Panc1 (cell line): Measurements from ENCODE around the gene FERMT3. TPM values are rescaled to one million over a fixed set of nuclear protein-coding genes. Genes with fewer than 3 reads are reported as not detected.

Experiments
- ATAC-seq: fragments of 200-7000 bp; cut with Tn5 transposase; 2 replicates; pipeline ENCODE4 v1.9.1; 2020; ENCODE audit warnings: mild to moderate bottlenecking, moderate library complexity
- BruUV-seq: library from RNA; stranded (reverse); fragments of 400-500 nt; replicated peaks from 2 replicates; lab custom pipeline; 2021; lab: Mats Ljungman, UMichigan
- CTCF ChIA-PET: fragments of 300-600 bp; sonication (Branson Sonifier 250); formaldehyde crosslinking; loops from one replicate; lab custom pipeline; 2022; ENCODE audit warnings: antibody characterized with exemption; lab: Charles Lee
- POLR2A ChIA-PET: fragments of 300-600 bp; sonication (Branson Sonifier 250); formaldehyde crosslinking; loops from one replicate; lab custom pipeline; 2022; ENCODE audit warnings: antibody characterized with exemption; lab: Charles Lee
- DNase-seq: peaks from one replicate; pipeline ENCODE4 v3.0.0-alpha.2; 2010; ENCODE audit warnings: low read depth, low spot score
- H3K27ac ChIP-seq: 2 replicates; pipeline ENCODE4 v1.5.1; 2011; ENCODE audit warnings: mild to moderate bottlenecking, low read length, inconsistent platforms
- H3K27me3 ChIP-seq: fragments of 200-500 bp; sonication (Bioruptor generic); 2 replicates; pipeline ENCODE4 v1.6.0; 2014; ENCODE audit warnings: low read length, inconsistent platforms; ENCODE audit not compliant: control insufficient read depth, insufficient read depth
- H3K36me3 ChIP-seq: fragments of 200-500 bp; sonication (Bioruptor generic); 2 replicates; pipeline ENCODE4 v1.5.1; 2014; ENCODE audit warnings: inconsistent platforms, mild to moderate bottlenecking, low read length, moderate library complexity; ENCODE audit not compliant: control insufficient read depth, insufficient read depth
- H3K4me1 ChIP-seq: 2 replicates; pipeline ENCODE4 v1.5.1; 2011; ENCODE audit warnings: inconsistent platforms, mild to moderate bottlenecking, low read length, moderate library complexity; ENCODE audit not compliant: control insufficient read depth, insufficient read depth
- H3K4me3 ChIP-seq, 2 experiments: 2 replicates each; pipeline ENCODE4 v1.5.1; 2011 to 2012; ENCODE audit warnings: low read depth in 2 of 2, low read length in 2 of 2, mild to moderate bottlenecking in 2 of 2, inconsistent platforms in 1 of 2, moderate library complexity in 1 of 2
- H3K9me3 ChIP-seq: fragments of 200-500 bp; sonication (Bioruptor generic); 2 replicates; pipeline ENCODE4 v1.5.1; 2014; ENCODE audit warnings: low read depth, mild to moderate bottlenecking, inconsistent platforms, low read length, moderate library complexity; ENCODE audit not compliant: control insufficient read depth, insufficient read depth
- POLR2AphosphoS5 ChIP-seq: IDR thresholded peaks from 2 replicates; pipeline ENCODE4 v1.6.1; 2012; ENCODE audit warnings: mild to moderate bottlenecking, low read depth, low read length, moderate library complexity
- SIN3A ChIP-seq: IDR thresholded peaks from 2 replicates; pipeline ENCODE4 v1.6.1; 2012; ENCODE audit warnings: low read depth, mild to moderate bottlenecking, low read length, moderate library complexity, borderline replicate concordance; ENCODE audit not compliant: insufficient read depth
- TCF7L2 ChIP-seq: IDR thresholded peaks from 2 replicates; pipeline ENCODE4 v1.6.1; 2011; ENCODE audit warnings: mild to moderate bottlenecking, low read depth, low read length, inconsistent platforms
- in situ Hi-C: cut with HindIII; loops from 2 replicates; pipeline ENCODE4 v1.10.0; 2016; ENCODE audit warnings: low sequenced_read_pairs, low pct_unique_long_range_greater_than_20kb
- intact Hi-C: fragments of 100-400 bp; cut with micrococcal nuclease; formaldehyde crosslinking; loops from one replicate; pipeline ENCODE4 v1.10.0; 2022; ENCODE audit not compliant: unreplicated experiment
- total RNA-seq: library from RNA; stranded (reverse); gene quantifications from one replicate; pipeline ENCODE4 v1.2.1, GENCODE V29; 2021; ENCODE audit not compliant: unreplicated experiment
- TF ChIP-seq, protein P1 (sequence below), 2 experiments: IDR thresholded peaks; 2 replicates each; pipeline ENCODE4 v1.6.1; 2011 to 2012; ENCODE audit warnings: low read depth in 2 of 2, control low read depth in 1 of 2, low read length in 1 of 2, mild to moderate bottlenecking in 1 of 2, moderate library complexity in 1 of 2; ENCODE audit not compliant: insufficient read depth in 1 of 2
- TF ChIP-seq, protein P2 (sequence below): fragments of 450-650 bp; IDR thresholded peaks from 2 replicates; pipeline ENCODE4 v1.5.1; 2017; ENCODE audit warnings: mild to moderate bottlenecking

Gene FERMT3
- total RNA-seq, 1 experiment from 2014 or later: 2.9 TPM

DNA sequence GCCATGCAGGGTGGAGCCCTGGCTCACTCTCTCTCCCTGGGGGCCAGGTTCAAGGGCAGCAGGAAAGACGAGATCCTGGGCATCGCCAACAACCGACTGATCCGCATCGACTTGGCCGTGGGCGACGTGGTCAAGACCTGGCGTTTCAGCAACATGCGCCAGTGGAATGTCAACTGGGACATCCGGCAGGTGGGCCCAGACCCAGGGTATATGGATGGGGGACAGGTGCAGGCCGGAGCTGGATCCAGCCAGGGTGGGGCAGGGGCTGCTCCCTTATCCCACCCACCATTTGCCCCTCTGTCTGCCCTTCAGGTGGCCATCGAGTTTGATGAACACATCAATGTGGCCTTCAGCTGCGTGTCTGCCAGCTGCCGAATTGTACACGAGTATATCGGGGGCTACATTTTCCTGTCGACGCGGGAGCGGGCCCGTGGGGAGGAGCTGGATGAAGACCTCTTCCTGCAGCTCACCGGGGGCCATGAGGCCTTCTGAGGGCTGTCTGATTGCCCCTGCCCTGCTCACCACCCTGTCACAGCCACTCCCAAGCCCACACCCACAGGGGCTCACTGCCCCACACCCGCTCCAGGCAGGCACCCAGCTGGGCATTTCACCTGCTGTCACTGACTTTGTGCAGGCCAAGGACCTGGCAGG lies 16.6 kb downstream of the FERMT3 start:
- no TSS peak for BruUV-seq
- in situ Hi-C loops: no loop called here
- POLR2A ChIA-PET: no interaction called here

DNA sequence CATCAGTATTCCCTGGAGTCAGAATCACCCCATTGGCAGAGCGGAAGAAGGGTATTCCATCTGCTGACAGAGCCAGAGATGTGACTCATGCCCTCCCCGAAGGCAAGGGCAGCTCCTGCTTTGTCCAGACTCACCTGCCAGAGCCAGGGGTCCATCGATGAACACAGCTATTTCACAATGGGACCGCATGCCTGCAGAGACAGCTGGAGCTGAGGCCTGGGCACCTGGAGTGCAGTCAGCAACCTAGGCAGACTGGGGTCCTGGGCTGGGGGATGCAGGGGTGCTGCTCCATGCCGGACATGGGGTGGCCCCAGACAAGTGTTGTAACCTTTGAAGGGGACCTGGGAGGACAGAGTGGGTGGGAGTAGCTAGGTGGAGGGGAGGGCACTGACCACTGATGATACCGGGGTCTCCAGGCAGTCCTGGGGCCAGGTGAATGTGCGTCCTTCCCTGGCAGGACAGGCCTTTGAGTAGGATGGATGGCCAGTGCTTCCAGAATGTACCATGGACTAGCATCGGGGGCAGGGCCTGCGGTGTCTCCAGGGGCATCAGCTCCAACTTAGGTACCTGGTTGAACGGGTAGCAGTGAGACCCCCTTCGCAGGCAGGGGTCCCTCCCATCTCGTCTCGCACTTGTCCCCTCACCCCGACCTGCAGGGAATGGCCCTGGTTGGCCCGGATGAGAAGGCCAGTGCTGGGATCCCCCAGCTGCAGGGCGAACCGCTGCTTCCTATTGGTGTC lies 17.8 kb downstream of the FERMT3 start:
- Histone ChIP-seq H3K27ac (no peak overlapping the region; the same call in 1 of the 2 replicates), H3K4me3 (no peak overlapping the region), H3K9me3 (no peaks in the 10 kb centered on the region), H3K27me3 (no peaks in the 10 kb centered on the region), H3K4me1 (peaks cover 11% of the 10 kb centered on the region), H3K36me3 (peaks cover 2% of the 10 kb centered on the region)
- ChIA-PET POLR2A (no interaction called here), CTCF (interaction anchor here (0.5 to 0.6 kb wide), 2 partner anchors 71 to 194 kb away, joined by 4 to 6 read pairs; no protein-coding TSS in a partner anchor)
- BruUV-seq: no TSS peak
- DNase-seq (no peak), ATAC-seq (no peak)
- TF ChIP-seq, protein P1, sequence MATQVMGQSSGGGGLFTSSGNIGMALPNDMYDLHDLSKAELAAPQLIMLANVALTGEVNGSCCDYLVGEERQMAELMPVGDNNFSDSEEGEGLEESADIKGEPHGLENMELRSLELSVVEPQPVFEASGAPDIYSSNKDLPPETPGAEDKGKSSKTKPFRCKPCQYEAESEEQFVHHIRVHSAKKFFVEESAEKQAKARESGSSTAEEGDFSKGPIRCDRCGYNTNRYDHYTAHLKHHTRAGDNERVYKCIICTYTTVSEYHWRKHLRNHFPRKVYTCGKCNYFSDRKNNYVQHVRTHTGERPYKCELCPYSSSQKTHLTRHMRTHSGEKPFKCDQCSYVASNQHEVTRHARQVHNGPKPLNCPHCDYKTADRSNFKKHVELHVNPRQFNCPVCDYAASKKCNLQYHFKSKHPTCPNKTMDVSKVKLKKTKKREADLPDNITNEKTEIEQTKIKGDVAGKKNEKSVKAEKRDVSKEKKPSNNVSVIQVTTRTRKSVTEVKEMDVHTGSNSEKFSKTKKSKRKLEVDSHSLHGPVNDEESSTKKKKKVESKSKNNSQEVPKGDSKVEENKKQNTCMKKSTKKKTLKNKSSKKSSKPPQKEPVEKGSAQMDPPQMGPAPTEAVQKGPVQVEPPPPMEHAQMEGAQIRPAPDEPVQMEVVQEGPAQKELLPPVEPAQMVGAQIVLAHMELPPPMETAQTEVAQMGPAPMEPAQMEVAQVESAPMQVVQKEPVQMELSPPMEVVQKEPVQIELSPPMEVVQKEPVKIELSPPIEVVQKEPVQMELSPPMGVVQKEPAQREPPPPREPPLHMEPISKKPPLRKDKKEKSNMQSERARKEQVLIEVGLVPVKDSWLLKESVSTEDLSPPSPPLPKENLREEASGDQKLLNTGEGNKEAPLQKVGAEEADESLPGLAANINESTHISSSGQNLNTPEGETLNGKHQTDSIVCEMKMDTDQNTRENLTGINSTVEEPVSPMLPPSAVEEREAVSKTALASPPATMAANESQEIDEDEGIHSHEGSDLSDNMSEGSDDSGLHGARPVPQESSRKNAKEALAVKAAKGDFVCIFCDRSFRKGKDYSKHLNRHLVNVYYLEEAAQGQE (IDR thresholded peaks at IDR 0.05; ENCODE audit: insufficient read depth in 1 of 2, low read depth in 2 of 2, low read length in 1 of 2): no peak
- TF ChIP-seq SIN3A (no peak), POLR2AphosphoS5 (no peak), TCF7L2 (no peak)
- TF ChIP-seq, protein P2, sequence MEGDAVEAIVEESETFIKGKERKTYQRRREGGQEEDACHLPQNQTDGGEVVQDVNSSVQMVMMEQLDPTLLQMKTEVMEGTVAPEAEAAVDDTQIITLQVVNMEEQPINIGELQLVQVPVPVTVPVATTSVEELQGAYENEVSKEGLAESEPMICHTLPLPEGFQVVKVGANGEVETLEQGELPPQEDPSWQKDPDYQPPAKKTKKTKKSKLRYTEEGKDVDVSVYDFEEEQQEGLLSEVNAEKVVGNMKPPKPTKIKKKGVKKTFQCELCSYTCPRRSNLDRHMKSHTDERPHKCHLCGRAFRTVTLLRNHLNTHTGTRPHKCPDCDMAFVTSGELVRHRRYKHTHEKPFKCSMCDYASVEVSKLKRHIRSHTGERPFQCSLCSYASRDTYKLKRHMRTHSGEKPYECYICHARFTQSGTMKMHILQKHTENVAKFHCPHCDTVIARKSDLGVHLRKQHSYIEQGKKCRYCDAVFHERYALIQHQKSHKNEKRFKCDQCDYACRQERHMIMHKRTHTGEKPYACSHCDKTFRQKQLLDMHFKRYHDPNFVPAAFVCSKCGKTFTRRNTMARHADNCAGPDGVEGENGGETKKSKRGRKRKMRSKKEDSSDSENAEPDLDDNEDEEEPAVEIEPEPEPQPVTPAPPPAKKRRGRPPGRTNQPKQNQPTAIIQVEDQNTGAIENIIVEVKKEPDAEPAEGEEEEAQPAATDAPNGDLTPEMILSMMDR: no peak
- intact Hi-C loops (no loop called here), in situ Hi-C loops (no loop called here)

More for the DNA sequence above, 16.6 kb downstream of the FERMT3 start:
- ATAC-seq (no peak), DNase-seq (no peak)
- Histone ChIP-seq H3K4me1 (peaks cover 5% of the 10 kb centered on the region), H3K9me3 (no peaks in the 10 kb centered on the region), H3K27me3 (no peaks in the 10 kb centered on the region), H3K27ac (no peak overlapping the region), H3K4me3 (no peak overlapping the region), H3K36me3 (peaks cover 2% of the 10 kb centered on the region)
- intact Hi-C loops: no loop called here
- CTCF ChIA-PET: interaction anchor here (0.6 kb wide), 1 partner anchor 78 kb away, joined by 7 read pairs; no protein-coding TSS in a partner anchor
- TF ChIP-seq, protein P1 (IDR thresholded peaks at IDR 0.05; ENCODE audit: insufficient read depth in 1 of 2, low read depth in 2 of 2, low read length in 1 of 2): no peak
- TF ChIP-seq POLR2AphosphoS5: no peak
- TF ChIP-seq, protein P2: no peak
- no peak for TF ChIP-seq SIN3A
- TF ChIP-seq TCF7L2: no peak
